Sigmoid colon (tissue), 7 donors: Measurements from ENCODE around the gene TEX54. TPM values are rescaled to one million over a fixed set of nuclear protein-coding genes. Genes with fewer than 3 reads are reported as not detected.

Experiments
- DNase-seq: peaks from one replicate; pipeline ENCODE4 v3.0.0-alpha.2; 2019
- H3K27ac ChIP-seq, 4 donors: fragments of 200-600 bp; sonication (generic); one replicate each; pipeline ENCODE4 v1.5.1; 2016 to 2019; ENCODE audit warnings: mild to moderate bottlenecking in 1 of 4
- H3K27me3 ChIP-seq, 3 donors: fragments of 200-600 bp; sonication (generic); one replicate each; pipeline ENCODE4 v1.5.1; 2019; ENCODE audit warnings: mild to moderate bottlenecking in 1 of 3
- H3K36me3 ChIP-seq, 4 donors: fragments of 200-600 bp; sonication (generic); one replicate each; pipeline ENCODE4 v1.5.1; 2016 to 2019
- H3K4me1 ChIP-seq, 4 donors: fragments of 200-600 bp; sonication (generic); one replicate each; pipeline ENCODE4 v1.5.1; 2017 to 2019
- H3K4me3 ChIP-seq, 4 donors: fragments of 200-600 bp; sonication (generic); one replicate each; pipeline ENCODE4 v1.5.1; 2017 to 2019; ENCODE audit warnings: mild to moderate bottlenecking in 2 of 4, moderate library complexity in 1 of 4
- H3K9me3 ChIP-seq, 4 donors: fragments of 200-600 bp in 3 of 4; sonication (generic) in 3 of 4; one replicate each; pipeline versions ENCODE4 v1.5.1 to v1.6.1; 2013 to 2019
- EP300 ChIP-seq, 4 donors: sonication (generic); formaldehyde crosslinking; IDR thresholded peaks; one replicate each; pipeline ENCODE4 v1.6.1; 2017; ENCODE audit warnings: antibody characterized with exemption in 4 of 4
- POLR2A ChIP-seq, 2 donors: fragments of 450-650 bp; IDR thresholded peaks; one replicate each; pipeline ENCODE4 v1.6.1; 2016; ENCODE audit warnings: antibody characterized with exemption in 2 of 2, mild to moderate bottlenecking in 2 of 2, moderate library complexity in 2 of 2
- POLR2AphosphoS5 ChIP-seq, 4 donors: sonication (generic); formaldehyde crosslinking; IDR thresholded peaks; one replicate each; pipeline ENCODE4 v1.6.1; 2017; ENCODE audit warnings: antibody characterized with exemption in 4 of 4
- WGBS, 2 donors: extraction: QIAGEN DNeasy Blood & Tissue Kit; methylation state at CpG; one replicate each; pipeline ENCODE4 v1.1.7; 2013; 5-methylcytosine and 5-hydroxymethylcytosine counted together
- intact Hi-C: fragments of 100-400 bp; cut with DNase I; formaldehyde crosslinking; loops from one replicate; pipeline ENCODE4 v1.15.1; 2023
- polyA plus RNA-seq, 3 donors: library from polyadenylated mRNA; stranded (reverse); fragments of 200-250 nt; gene quantifications; one replicate each; pipeline ENCODE4 v1.2.3, GENCODE V29; 2013
- total RNA-seq, 4 donors: library from RNA; depleted of rRNA; stranded (reverse); fragments of >200 nt; gene quantifications; one replicate each; pipeline ENCODE4 v1.1.0, GENCODE V29; 2016
- TF ChIP-seq, protein P1 (sequence below), 4 experiments: fragments of 450-650 bp in 3 of 4; fragments of 200-600 bp in 1 of 4; IDR thresholded peaks; one replicate each; pipeline ENCODE4 v1.5.1; 2016 to 2019; ENCODE audit warnings: antibody characterized with exemption in 4 of 4, mild to moderate bottlenecking in 3 of 4, moderate library complexity in 2 of 4
- donor health status: healthy with polysubstance abuse.
- donor health status: Bipolar disorder and iron deficiency.
- donor health status: healthy.

Gene TEX54
- total and polyA plus RNA-seq, 7 donors, result 2.1 TPM; not detected in 6

DNA sequence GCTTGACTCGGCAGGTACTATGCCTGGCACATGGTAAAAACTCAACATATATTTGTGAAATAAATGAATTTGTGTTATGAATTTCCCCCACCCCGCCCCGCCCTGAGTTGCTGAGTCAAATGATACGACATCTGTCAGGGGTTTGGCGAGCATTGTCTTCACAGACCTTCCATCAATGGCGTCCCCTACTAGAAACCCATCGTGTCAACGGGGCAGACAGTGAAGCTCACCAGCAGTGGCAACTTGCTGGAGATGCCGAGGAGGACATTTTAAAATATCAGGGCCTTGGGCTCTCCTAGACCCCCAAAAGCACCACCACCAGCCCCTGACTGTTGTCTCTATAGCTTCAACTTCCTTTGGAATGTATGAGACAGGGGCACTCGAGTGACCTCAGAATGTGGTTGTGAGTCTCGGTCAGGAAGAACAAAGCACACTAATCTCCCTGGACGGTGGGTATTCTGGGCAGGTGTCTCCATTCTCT, 26.6 kb downstream of the TEX54 start:
- TF ChIP-seq, protein P1, sequence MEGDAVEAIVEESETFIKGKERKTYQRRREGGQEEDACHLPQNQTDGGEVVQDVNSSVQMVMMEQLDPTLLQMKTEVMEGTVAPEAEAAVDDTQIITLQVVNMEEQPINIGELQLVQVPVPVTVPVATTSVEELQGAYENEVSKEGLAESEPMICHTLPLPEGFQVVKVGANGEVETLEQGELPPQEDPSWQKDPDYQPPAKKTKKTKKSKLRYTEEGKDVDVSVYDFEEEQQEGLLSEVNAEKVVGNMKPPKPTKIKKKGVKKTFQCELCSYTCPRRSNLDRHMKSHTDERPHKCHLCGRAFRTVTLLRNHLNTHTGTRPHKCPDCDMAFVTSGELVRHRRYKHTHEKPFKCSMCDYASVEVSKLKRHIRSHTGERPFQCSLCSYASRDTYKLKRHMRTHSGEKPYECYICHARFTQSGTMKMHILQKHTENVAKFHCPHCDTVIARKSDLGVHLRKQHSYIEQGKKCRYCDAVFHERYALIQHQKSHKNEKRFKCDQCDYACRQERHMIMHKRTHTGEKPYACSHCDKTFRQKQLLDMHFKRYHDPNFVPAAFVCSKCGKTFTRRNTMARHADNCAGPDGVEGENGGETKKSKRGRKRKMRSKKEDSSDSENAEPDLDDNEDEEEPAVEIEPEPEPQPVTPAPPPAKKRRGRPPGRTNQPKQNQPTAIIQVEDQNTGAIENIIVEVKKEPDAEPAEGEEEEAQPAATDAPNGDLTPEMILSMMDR (IDR thresholded peaks at IDR 0.05), result no peak
- TF ChIP-seq POLR2AphosphoS5 (IDR thresholded peaks at IDR 0.05) (no peak), EP300 (IDR thresholded peaks at IDR 0.05) (no peak), POLR2A (IDR thresholded peaks at IDR 0.05) (no peak)
- Histone ChIP-seq H3K27me3 (no peaks in the 10 kb centered on the region), H3K9me3 (no peaks in the 10 kb centered on the region), H3K36me3 (peaks cover 20 to 33% (median 24%) of the 10 kb centered on the region in 4 donors), H3K4me3 (peak overlapping the region; percentile 67 to 93 (median 70)), H3K27ac (peak overlapping the region; percentile 83 to 96 (median 90)), H3K4me1 (peaks cover 0 to 25% (median 21%) of the 10 kb centered on the region in 4 donors)
- DNase-seq, result no peak
- WGBS, 2 donors, result 29 to 33% methylated on average over 12 of the region's 12 CpGs
- intact Hi-C loops, result loop anchor here (2.0 kb wide), 1 partner anchor 25 kb away; no protein-coding TSS in a partner anchor

DNA sequence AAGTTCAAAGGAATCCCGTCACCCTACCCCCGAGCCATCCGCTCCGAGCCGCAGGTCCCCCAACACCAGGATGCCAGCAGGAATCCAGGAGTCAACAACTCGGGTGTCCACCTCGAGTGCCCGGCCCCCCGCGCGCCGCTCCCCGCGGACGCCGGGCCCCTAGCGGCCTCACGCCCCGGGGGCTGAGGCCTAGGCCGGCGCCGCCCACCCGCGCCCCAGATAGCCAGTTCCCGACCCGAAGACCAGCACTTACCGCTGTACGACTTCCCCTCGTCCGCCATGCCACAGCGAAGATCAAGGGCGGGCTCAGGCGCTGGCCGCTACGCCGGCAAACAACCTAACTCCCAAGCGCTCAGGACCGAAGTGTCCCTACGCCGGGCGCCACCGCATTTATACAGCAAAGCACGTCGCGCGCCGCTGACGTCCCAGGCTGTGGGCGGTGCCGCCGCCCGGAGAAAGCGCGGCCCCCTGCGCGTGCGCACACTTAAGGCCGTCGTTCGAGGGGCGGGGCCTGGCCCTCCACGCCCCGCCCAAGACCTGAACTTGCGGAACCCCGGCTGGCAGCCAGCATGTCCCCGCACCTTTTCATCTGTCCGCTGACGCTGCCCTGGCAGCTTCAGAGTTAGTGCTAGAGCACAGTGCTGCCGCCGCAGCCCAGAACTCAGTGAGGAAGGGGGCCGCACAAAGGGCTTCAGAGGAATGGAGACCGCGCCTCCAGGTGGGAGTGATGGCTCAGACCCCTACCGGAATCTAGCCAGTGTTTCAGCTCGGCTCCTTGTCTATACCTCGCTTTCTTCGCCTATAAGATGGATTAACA, 27.4 kb downstream of the TEX54 start, which contains the start of gene NXF1:
TSS of gene NXF1 (minus strand) at position 365 of the 817 bp plus-strand sequence. CDS start at position 281, 84 bp downstream.
- Histone ChIP-seq H3K27ac (peak within 1 kb of the TSS; percentile 83 to 96 (median 90)), H3K9me3 (no peaks in the 10 kb centered on the region), H3K4me3 (peak within 1 kb of the TSS; percentile 67 to 93 (median 70)), H3K27me3 (no peaks in the 10 kb centered on the region), H3K4me1 (peaks cover 0 to 25% (median 21%) of the 10 kb centered on the region in 4 donors), H3K36me3 (peaks cover 25 to 41% (median 32%) of the 10 kb centered on the region in 4 donors)
- TF ChIP-seq EP300 (IDR thresholded peaks at IDR 0.05) (no peak), POLR2AphosphoS5 (IDR thresholded peaks at IDR 0.05) (peak; percentile 99 to 100 (median 100)), POLR2A (IDR thresholded peaks at IDR 0.05) (peak; percentile 98)
- TF ChIP-seq, protein P1 (IDR thresholded peaks at IDR 0.05), result no peak
- WGBS, 2 donors, result 1% methylated on average over 77 of the region's 77 CpGs
- intact Hi-C loops, result loop anchor here (2.0 kb wide), 1 partner anchor 26 kb away; no protein-coding TSS in a partner anchor
- peak; percentile 97 for DNase-seq

DNA sequence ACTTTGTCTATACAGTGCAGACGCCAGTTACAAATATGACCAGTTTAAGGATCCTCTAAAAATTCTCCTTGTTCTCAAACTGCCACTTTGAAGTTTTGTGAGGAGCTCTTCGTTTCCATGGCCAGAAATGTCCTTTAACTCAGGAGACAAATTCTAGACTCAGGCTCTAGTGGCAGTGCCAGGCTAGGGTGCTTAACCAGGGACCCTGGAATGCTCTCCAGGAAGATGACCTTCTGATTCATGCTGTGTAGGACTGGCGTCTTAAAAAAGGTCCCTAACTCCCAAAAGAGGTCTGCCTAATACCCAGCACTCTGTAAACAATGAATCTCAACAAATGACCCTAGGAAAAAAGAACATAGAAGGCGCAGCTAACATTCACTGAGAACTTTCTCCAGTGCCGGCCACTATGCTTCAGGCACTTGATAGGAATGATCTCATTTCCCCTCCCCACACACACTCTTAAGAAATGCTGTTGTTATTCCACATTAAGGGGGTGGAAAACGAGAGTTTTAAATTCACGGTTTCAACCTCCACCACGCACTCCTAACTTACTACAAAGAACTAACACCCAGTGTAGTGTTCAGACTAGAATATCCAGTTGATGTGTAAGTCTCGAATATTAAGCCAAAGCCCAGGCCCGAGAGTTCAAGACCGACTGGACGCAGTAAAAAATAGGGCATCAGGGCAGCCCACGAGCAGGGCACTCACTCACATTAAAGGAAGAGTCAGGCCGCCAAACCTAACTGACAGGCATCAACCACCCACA, 28.1 kb downstream of the TEX54 start:
- H3K27ac ChIP-seq, result peak overlapping the region; percentile 83 to 96 (median 90)
- DNase-seq, result no peak
- intact Hi-C loops, result loop anchor here (2.0 kb wide), 1 partner anchor 26 kb away; no protein-coding TSS in a partner anchor
- H3K9me3 ChIP-seq, result no peaks in the 10 kb centered on the region
- H3K27me3 ChIP-seq, result no peaks in the 10 kb centered on the region
- peak overlapping the region; percentile 67 to 93 (median 70) for H3K4me3 ChIP-seq
- TF ChIP-seq EP300 (IDR thresholded peaks at IDR 0.05) (no peak), POLR2A (IDR thresholded peaks at IDR 0.05) (no peak)
- TF ChIP-seq, protein P1 (IDR thresholded peaks at IDR 0.05), result no peak
- H3K4me1 ChIP-seq, result peaks cover 0 to 25% (median 21%) of the 10 kb centered on the region in 4 donors
- WGBS, 2 donors, result 3 to 6% methylated on average over 14 of the region's 14 CpGs
- peaks cover 33 to 49% (median 40%) of the 10 kb centered on the region in 4 donors for H3K36me3 ChIP-seq

DNA sequence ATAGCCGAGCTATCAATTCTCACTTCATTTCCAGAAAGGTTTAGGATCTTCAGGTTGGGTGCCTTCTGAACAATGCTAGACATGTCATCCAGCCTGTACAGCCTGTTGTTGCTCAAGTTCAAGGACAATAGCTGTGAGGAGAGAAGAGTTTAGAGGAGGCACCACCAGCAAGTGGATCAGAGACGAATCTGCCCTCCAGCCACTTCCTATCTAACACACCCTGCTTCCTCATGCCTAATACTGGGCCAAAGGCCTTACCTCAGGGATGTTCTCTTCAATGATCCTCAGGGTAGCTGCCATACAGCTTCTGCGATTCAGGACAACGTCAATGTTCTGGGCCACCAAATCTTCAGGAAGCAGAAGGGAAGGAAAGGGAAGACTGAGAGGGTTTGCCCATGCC, 31.6 kb downstream of the TEX54 start:
- Histone ChIP-seq H3K4me3 (no peak overlapping the region), H3K27me3 (no peaks in the 10 kb centered on the region)
- TF ChIP-seq, protein P1 (IDR thresholded peaks at IDR 0.05), result no peak
- TF ChIP-seq EP300 (IDR thresholded peaks at IDR 0.05), result no peak

More for the DNA sequence above, 31.6 kb downstream of the TEX54 start:
- Histone ChIP-seq H3K36me3 (peaks cover 57 to 76% (median 70%) of the 10 kb centered on the region in 4 donors), H3K9me3 (no peaks in the 10 kb centered on the region), H3K4me1 (peaks cover 0 to 23% (median 19%) of the 10 kb centered on the region in 4 donors), H3K27ac (no peak overlapping the region)
- intact Hi-C loops, result no loop called here
- 87 to 94% methylated on average over 4 of the region's 4 CpGs for WGBS, 2 donors
- DNase-seq, result no peak
